Body of pancreas (tissue), 4 donors: ENCODE measurements around the gene NEGR1.

ENCODE experiments used
- CTCF ChIP-seq, 7 experiments: fragments of 450-650 bp in 4 of 7; fragments of 200-600 bp in 3 of 7; sonication (generic) in 3 of 7; IDR thresholded peaks; one replicate each; pipeline ENCODE4 v1.5.1; 2016 to 2019; ENCODE audit warnings: antibody characterized with exemption in 7 of 7
- POLR2A ChIP-seq, 3 donors: fragments of 450-650 bp; IDR thresholded peaks; one replicate each; pipeline ENCODE4 v1.6.1; 2016; ENCODE audit warnings: antibody characterized with exemption in 3 of 3, mild to moderate bottlenecking in 2 of 3

GRCh38 chr1:71592646-71593274, 689.6 kb downstream of the NEGR1 start:
- TF ChIP-seq CTCF (IDR thresholded peaks at IDR 0.05) (no peak), POLR2A (IDR thresholded peaks at IDR 0.05) (no peak)
